PC-9 (cell line): ENCODE measurements around the gene ZBED6. TPM values are rescaled to one million over a fixed set of nuclear protein-coding genes. Genes with fewer than 3 reads are reported as not detected.

Source experiments
- BruUV-seq: library from RNA; stranded (reverse); fragments of 400-500 nt; replicated peaks from 2 replicates; lab custom pipeline; 2021; lab: Mats Ljungman, UMichigan
- CTCF ChIA-PET: fragments of 300-600 bp; sonication (Branson Sonifier 250); formaldehyde crosslinking; loops from one replicate; lab custom pipeline; 2022; ENCODE audit warnings: antibody characterized with exemption; lab: Charles Lee
- POLR2A ChIA-PET: fragments of 300-600 bp; sonication (Branson Sonifier 250); formaldehyde crosslinking; loops from one replicate; lab custom pipeline; 2022; ENCODE audit warnings: antibody characterized with exemption; ENCODE audit not compliant: unreplicated experiment; lab: Charles Lee
- DNase-seq, 2 experiments: peaks; one replicate each; pipeline versions ENCODE4 v3.0.0 to v3.0.0-alpha.2; 2015 to 2022; ENCODE audit warnings: mixed read lengths in 1 of 2
- H2AFZ ChIP-seq: fragments of 200-600 bp; sonication (generic); 2 replicates; pipeline ENCODE4 v1.8.1; 2017; ENCODE audit warnings: antibody characterized with exemption
- H3F3A ChIP-seq: fragments of 200-600 bp; sonication (generic); 2 replicates; pipeline ENCODE4 v1.8.1; 2017; ENCODE audit warnings: antibody characterized with exemption, mild to moderate bottlenecking, low read depth; ENCODE audit not compliant: insufficient read depth
- H3K27ac ChIP-seq: fragments of 200-600 bp; sonication (generic); 2 replicates; pipeline ENCODE4 v1.6.1; 2016; ENCODE audit warnings: mixed run types
- H3K27me3 ChIP-seq: fragments of 200-600 bp; sonication (generic); 2 replicates; pipeline ENCODE4 v1.6.1; 2016; ENCODE audit warnings: low read depth, mixed run types; ENCODE audit not compliant: insufficient read depth
- H3K36me3 ChIP-seq: fragments of 200-600 bp; sonication (generic); 2 replicates; pipeline ENCODE4 v1.6.1; 2016; ENCODE audit warnings: low read depth, mixed run types
- H3K4me1 ChIP-seq: fragments of 200-600 bp; sonication (generic); replicated peaks from 2 replicates; pipeline ENCODE4 v1.6.1; 2016; ENCODE audit warnings: mixed run types; ENCODE audit not compliant: insufficient read depth
- H3K4me2 ChIP-seq: fragments of 200-600 bp; sonication (generic); 2 replicates; pipeline ENCODE4 v1.6.1; 2017; ENCODE audit warnings: mixed run types
- H3K4me3 ChIP-seq: fragments of 200-600 bp; sonication (generic); 2 replicates; pipeline ENCODE4 v1.6.1; 2016; ENCODE audit warnings: mixed run types
- H3K79me2 ChIP-seq: fragments of 200-600 bp; sonication (generic); 2 replicates; pipeline ENCODE4 v1.6.1; 2017; ENCODE audit warnings: low read depth, mixed run types
- H3K9me2 ChIP-seq: fragments of 200-600 bp; sonication (generic); 2 replicates; pipeline ENCODE4 v1.8.1; 2017; ENCODE audit warnings: mild to moderate bottlenecking; ENCODE audit not compliant: insufficient read depth
- H3K9me3 ChIP-seq: fragments of 200-600 bp; sonication (generic); 2 replicates; pipeline ENCODE4 v1.8.1; 2016; ENCODE audit warnings: low read depth; ENCODE audit not compliant: insufficient read depth
- H4K20me1 ChIP-seq: fragments of 200-600 bp; sonication (generic); 2 replicates; pipeline ENCODE4 v1.8.1; 2017; ENCODE audit not compliant: insufficient read depth
- CTCF ChIP-seq: fragments of 200-600 bp; sonication (generic); conservative IDR thresholded peaks from 2 replicates; pipeline ENCODE4 v1.6.1; 2017; ENCODE audit warnings: mixed run types, antibody characterized with exemption, mild to moderate bottlenecking, moderate library complexity
- EZH2 ChIP-seq: fragments of 200-600 bp; sonication (generic); IDR thresholded peaks from 2 replicates; pipeline ENCODE4 v1.8.0; 2017; ENCODE audit warnings: antibody characterized with exemption, low read depth
- intact Hi-C: fragments of 100-400 bp; cut with micrococcal nuclease; formaldehyde crosslinking; loops from one replicate; pipeline ENCODE4 v1.10.0; 2022; ENCODE audit not compliant: unreplicated experiment
- total RNA-seq: library from RNA; stranded (reverse); gene quantifications from 2 replicates; pipeline ENCODE4 v1.2.3, GENCODE V29; 2021

The ZBED6 gene
- total RNA-seq, 1 experiment from 2014 or later, result 32.7 TPM

GRCh38 chr1:203797948-203798655, 2.7 kb downstream of the ZBED6 start:
- TF ChIP-seq CTCF (no peak), EZH2 (no peak)
- BruUV-seq, result no TSS peak
- no peak for DNase-seq
- Histone ChIP-seq H3K4me2 (0 out of 2 replicates have a peak overlapping the region, but pooled peaks have one; percentile 0), H3K9me2 (no peaks in the 10 kb centered on the region), H3K27ac (no peak overlapping the region), H3K9me3 (no peaks in the 10 kb centered on the region), H3K4me1 (peaks cover 16% of the 10 kb centered on the region), H2AFZ (no peak overlapping the region), H4K20me1 (peaks cover 63% of the 10 kb centered on the region), H3K4me3 (no peak overlapping the region), H3K79me2 (peaks cover 73% of the 10 kb centered on the region), H3F3A (peaks cover 21% of the 10 kb centered on the region; the same call in 1 of the 2 replicates), H3K36me3 (peaks cover 55% of the 10 kb centered on the region), H3K27me3 (no peaks in the 10 kb centered on the region)
- intact Hi-C loops, result no loop called here
- POLR2A ChIA-PET, result interaction anchor here (0.7 kb wide), 1 partner anchor 26 kb away, joined by 6 read pairs; no protein-coding TSS in a partner anchor
- CTCF ChIA-PET, result no interaction called here

- POLR2A ChIA-PET, result no interaction called here
- no TSS peak for BruUV-seq
- intact Hi-C loops, result no loop called here
- H3K4me3 ChIP-seq, result no peak overlapping the region
- CTCF ChIA-PET, result no interaction called here
- peaks cover 83% of the 10 kb centered on the region for H3K79me2 ChIP-seq
- H3K9me2 ChIP-seq, result no peaks in the 10 kb centered on the region
- peaks cover 21% of the 10 kb centered on the region; the same call in 1 of the 2 replicates for H3F3A ChIP-seq
- peaks cover 72% of the 10 kb centered on the region for H4K20me1 ChIP-seq
- H2AFZ ChIP-seq, result no peak overlapping the region
- no peak for TF ChIP-seq EZH2
- no peak for TF ChIP-seq CTCF
- H3K36me3 ChIP-seq, result peaks cover 62% of the 10 kb centered on the region
- H3K27me3 ChIP-seq, result no peaks in the 10 kb centered on the region
- no peak for DNase-seq
- H3K9me3 ChIP-seq, result no peaks in the 10 kb centered on the region
- peaks cover 16% of the 10 kb centered on the region for H3K4me1 ChIP-seq
- H3K4me2 ChIP-seq, result no peak overlapping the region
- H3K27ac ChIP-seq, result no peak overlapping the region
Observed at GRCh38 chr1:203799157-203799556, 3.7 kb downstream of the ZBED6 start.

DNA sequence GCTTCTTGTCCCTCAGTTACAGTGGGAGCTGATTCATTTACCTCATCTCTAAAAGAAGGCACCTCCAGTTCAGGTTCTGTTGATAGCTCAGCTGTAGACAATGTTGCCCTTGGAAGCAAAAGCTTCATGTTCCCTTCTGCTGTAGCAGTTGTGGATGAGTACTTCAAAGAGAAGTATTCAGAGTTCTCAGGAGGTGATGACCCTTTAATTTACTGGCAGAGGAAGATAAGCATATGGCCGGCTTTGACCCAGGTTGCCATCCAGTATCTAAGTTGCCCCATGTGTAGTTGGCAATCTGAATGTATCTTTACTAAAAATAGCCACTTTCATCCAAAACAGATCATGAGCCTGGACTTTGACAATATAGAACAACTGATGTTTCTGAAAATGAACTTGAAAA, 4.5 kb downstream of the ZBED6 start:
- H3K36me3 ChIP-seq, result peaks cover 62% of the 10 kb centered on the region
- POLR2A ChIA-PET, result interaction anchor here (0.7 kb wide), 3 partner anchors 88 to 731 kb away, joined by 4 to 5 read pairs (median 5); no protein-coding TSS in a partner anchor
- no TSS peak for BruUV-seq

More for the DNA sequence above, 4.5 kb downstream of the ZBED6 start:
- Histone ChIP-seq H3F3A (peaks cover 17% of the 10 kb centered on the region; the same call in 1 of the 2 replicates), H3K9me3 (no peaks in the 10 kb centered on the region), H3K4me3 (no peak overlapping the region), H2AFZ (no peak overlapping the region), H4K20me1 (peaks cover 80% of the 10 kb centered on the region), H3K27ac (no peak overlapping the region), H3K27me3 (no peaks in the 10 kb centered on the region), H3K4me2 (peak overlapping the region; percentile 9; the same call in 1 of the 2 replicates), H3K9me2 (no peaks in the 10 kb centered on the region), H3K79me2 (peaks cover 91% of the 10 kb centered on the region), H3K4me1 (peaks cover 13% of the 10 kb centered on the region)
- no peak for DNase-seq
- TF ChIP-seq EZH2 (no peak), CTCF (no peak)
- CTCF ChIA-PET, result no interaction called here
- intact Hi-C loops, result no loop called here
